ENCODE data around the gene CFAP90. TPM values are rescaled to one million over a fixed set of nuclear protein-coding genes. Genes with fewer than 3 reads are reported as not detected.

CFAP90 gene
- total and polyA plus RNA-seq, 4 experiments from 2014 or later = not detected

GRCh38 chr5:7876867-7877266 is 25.9 kb upstream of the CFAP90 start:
- Mint-ChIP-seq H3K9me3 (no peaks in the 10 kb centered on the region), H3K36me3 (peaks cover 53 to 67% of the 10 kb centered on the region in 2 donors), H3K4me3 (peak overlapping the region in 2 of 8 donors; percentile 1 to 66), H3K4me1 (peaks cover 54 to 79% (median 68%) of the 10 kb centered on the region in 4 donors), H3K27me3 (no peaks in the 10 kb centered on the region), H3K27ac (peak overlapping the region in 6 of 7 donors; percentile 7 to 59 (median 47))
- Histone ChIP-seq H3K27ac (ENCODE audit: low read depth, low read length) (peak overlapping the region; percentile 5), H3K27me3 (ENCODE audit: insufficient read depth, low read length) (no peaks in the 10 kb centered on the region), H3K4me1 (ENCODE audit: insufficient read depth, low read length) (peaks cover 60% of the 10 kb centered on the region), H3K4me3 (ENCODE audit: low read length in 2 of 2) (no peak overlapping the region), H3K36me3 (ENCODE audit: insufficient read depth, low read length) (peaks cover 51% of the 10 kb centered on the region), H3K9me3 (ENCODE audit: control insufficient read depth in 1 of 2, low read length in 2 of 2) (no peaks in the 10 kb centered on the region)
- ChIA-PET POLR2A (ENCODE audit: partially characterized antibody) (interaction anchor here (0.9 to 1.0 kb wide), 2 partner anchors 9 kb away, joined by 3 read pairs; no protein-coding TSS in a partner anchor), CTCF (ENCODE audit: partially characterized antibody) (interaction anchor here (0.9 to 6.4 kb wide), 5 partner anchors 10 to 631 kb away, joined by 3 to 58 read pairs (median 4); no protein-coding TSS in a partner anchor)
- intact Hi-C loops (cut with micrococcal nuclease) = no loop called here
- DNase-seq = no peak

GRCh38 chr5:7875151-7875550 is 24.2 kb upstream of the CFAP90 start:
- peaks cover 36% of the 10 kb centered on the region for H3K36me3 ChIP-seq (ENCODE audit: insufficient read depth, low read length)
- H3K27me3 ChIP-seq (ENCODE audit: insufficient read depth, low read length) = no peaks in the 10 kb centered on the region
- peaks cover 77% of the 10 kb centered on the region for H3K4me1 ChIP-seq (ENCODE audit: insufficient read depth, low read length)
- Mint-ChIP-seq H3K27ac (peak overlapping the region in 3 of 7 donors; percentile 9 to 90 (median 30)), H3K36me3 (peaks cover 39 to 58% of the 10 kb centered on the region in 2 donors), H3K4me1 (peaks cover 60 to 82% (median 73%) of the 10 kb centered on the region in 4 donors), H3K9me3 (no peaks in the 10 kb centered on the region), H3K27me3 (no peaks in the 10 kb centered on the region), H3K4me3 (no peak overlapping the region)
- no peak for DNase-seq
- intact Hi-C loops (cut with micrococcal nuclease) = no loop called here
- H3K9me3 ChIP-seq (ENCODE audit: control insufficient read depth in 1 of 2, low read length in 2 of 2) = no peaks in the 10 kb centered on the region
- no peak overlapping the region for H3K4me3 ChIP-seq (ENCODE audit: low read length in 2 of 2)
- ChIA-PET POLR2A (ENCODE audit: partially characterized antibody) (interaction anchor here (0.9 kb wide), 1 partner anchor 12 kb away, joined by 3 read pairs; no protein-coding TSS in a partner anchor), CTCF (ENCODE audit: partially characterized antibody) (interaction anchor here (3.4 to 6.4 kb wide), 3 partner anchors 12 to 23 kb away, joined by 12 to 58 read pairs (median 45); partner anchors contain the start of gene CFAP90)
- no peak overlapping the region for H3K27ac ChIP-seq (ENCODE audit: low read depth, low read length)

GRCh38 chr5:7874639-7875038 is 23.7 kb upstream of the CFAP90 start:
- Mint-ChIP-seq H3K27ac (peak overlapping the region in 2 of 7 donors; percentile 19 to 90), H3K27me3 (no peaks in the 10 kb centered on the region), H3K4me3 (no peak overlapping the region), H3K4me1 (peaks cover 63 to 87% (median 77%) of the 10 kb centered on the region in 4 donors), H3K9me3 (no peaks in the 10 kb centered on the region), H3K36me3 (peaks cover 39 to 57% of the 10 kb centered on the region in 2 donors)
- no peak overlapping the region for H3K27ac ChIP-seq (ENCODE audit: low read depth, low read length)
- no peaks in the 10 kb centered on the region for H3K27me3 ChIP-seq (ENCODE audit: insufficient read depth, low read length)
- ChIA-PET POLR2A (ENCODE audit: partially characterized antibody) (interaction anchor here (0.9 kb wide), 1 partner anchor 12 kb away, joined by 3 read pairs; no protein-coding TSS in a partner anchor), CTCF (ENCODE audit: partially characterized antibody) (interaction anchor here (3.4 to 6.4 kb wide), 3 partner anchors 12 to 23 kb away, joined by 12 to 58 read pairs (median 45); partner anchors contain the start of gene CFAP90)
- DNase-seq = no peak
- intact Hi-C loops (cut with micrococcal nuclease) = no loop called here
- no peak overlapping the region for H3K4me3 ChIP-seq (ENCODE audit: low read length in 2 of 2)
- peaks cover 31% of the 10 kb centered on the region for H3K36me3 ChIP-seq (ENCODE audit: insufficient read depth, low read length)
- peaks cover 82% of the 10 kb centered on the region for H3K4me1 ChIP-seq (ENCODE audit: insufficient read depth, low read length)
- H3K9me3 ChIP-seq (ENCODE audit: control insufficient read depth in 1 of 2, low read length in 2 of 2) = no peaks in the 10 kb centered on the region

GRCh38 chr5:7873216-7873615 is 22.3 kb upstream of the CFAP90 start:
- peaks cover 75% of the 10 kb centered on the region for H3K4me1 ChIP-seq (ENCODE audit: insufficient read depth, low read length)
- H3K4me1 Mint-ChIP-seq = peaks cover 59 to 88% (median 74%) of the 10 kb centered on the region in 4 donors
- peak overlapping the region; percentile 90 to 97 (median 93) for H3K27ac Mint-ChIP-seq
- H3K9me3 Mint-ChIP-seq = peaks cover 0 to 2% (median 0%) of the 10 kb centered on the region in 8 donors
- H3K36me3 Mint-ChIP-seq = peaks cover 35 to 53% of the 10 kb centered on the region in 2 donors
- H3K4me3 ChIP-seq (ENCODE audit: low read length in 2 of 2) = peak overlapping the region in 1 of 2 donors; percentile 58
- no peaks in the 10 kb centered on the region for H3K9me3 ChIP-seq (ENCODE audit: control insufficient read depth in 1 of 2, low read length in 2 of 2)
- peak; percentile 47 to 56 (median 53) for DNase-seq
- H3K27me3 Mint-ChIP-seq = no peaks in the 10 kb centered on the region
- no peaks in the 10 kb centered on the region for H3K27me3 ChIP-seq (ENCODE audit: insufficient read depth, low read length)
- peak overlapping the region; percentile 76 to 97 (median 83) for H3K4me3 Mint-ChIP-seq
- POLR2A ChIA-PET (ENCODE audit: partially characterized antibody) = interaction anchor here (0.7 to 2.9 kb wide), 4 partner anchors 14 to 1666 kb away, joined by 3 to 13 read pairs (median 6); no protein-coding TSS in a partner anchor
- peak overlapping the region; percentile 65 for H3K27ac ChIP-seq (ENCODE audit: low read depth, low read length)
- intact Hi-C loops (cut with micrococcal nuclease) = loop anchor here (1.0 kb wide), 1 partner anchor 14 kb away; no protein-coding TSS in a partner anchor
- CTCF ChIA-PET (ENCODE audit: partially characterized antibody) = interaction anchor here (1.2 to 6.4 kb wide), 4 partner anchors 11 to 21 kb away, joined by 3 to 58 read pairs (median 28); partner anchors contain the start of gene CFAP90
- H3K36me3 ChIP-seq (ENCODE audit: insufficient read depth, low read length) = peaks cover 24% of the 10 kb centered on the region

- intact Hi-C loops (cut with micrococcal nuclease) = loop anchor here (1.0 kb wide), 1 partner anchor 15 kb away; no protein-coding TSS in a partner anchor
- ChIA-PET POLR2A (ENCODE audit: partially characterized antibody) (interaction anchor here (0.7 to 2.9 kb wide), 4 partner anchors 14 to 1666 kb away, joined by 3 to 13 read pairs (median 6); no protein-coding TSS in a partner anchor), CTCF (ENCODE audit: partially characterized antibody) (interaction anchor here (1.2 to 6.4 kb wide), 5 partner anchors 11 to 24 kb away, joined by 3 to 58 read pairs (median 12); partner anchors contain the start of gene CFAP90)
These were observed 21.7 kb upstream of the CFAP90 start for GRCh38 chr5:7872517-7873130.

GRCh38 chr5:7871653-7872052 is 20.7 kb upstream of the CFAP90 start:
- intact Hi-C loops (cut with micrococcal nuclease) = no loop called here
- H3K27me3 Mint-ChIP-seq = no peaks in the 10 kb centered on the region
- CTCF ChIA-PET (ENCODE audit: partially characterized antibody) = interaction anchor here (1.2 to 6.4 kb wide), 3 partner anchors 14 to 25 kb away, joined by 3 to 58 read pairs (median 45); no protein-coding TSS in a partner anchor
- Histone ChIP-seq H3K9me3 (ENCODE audit: control insufficient read depth in 1 of 2, low read length in 2 of 2) (no peaks in the 10 kb centered on the region), H3K4me1 (ENCODE audit: insufficient read depth, low read length) (peaks cover 75% of the 10 kb centered on the region), H3K36me3 (ENCODE audit: insufficient read depth, low read length) (peaks cover 16% of the 10 kb centered on the region), H3K27ac (ENCODE audit: low read depth, low read length) (peak overlapping the region; percentile 65), H3K4me3 (ENCODE audit: low read length in 2 of 2) (no peak overlapping the region), H3K27me3 (ENCODE audit: insufficient read depth, low read length) (no peaks in the 10 kb centered on the region)
- DNase-seq = peak in 2 of 5 donors; percentile 13 to 14
- peak overlapping the region; percentile 84 to 97 (median 97) for H3K27ac Mint-ChIP-seq
- H3K36me3 Mint-ChIP-seq = peaks cover 19 to 49% of the 10 kb centered on the region in 2 donors
- peaks cover 57 to 87% (median 74%) of the 10 kb centered on the region in 4 donors for H3K4me1 Mint-ChIP-seq
- H3K4me3 Mint-ChIP-seq = peak overlapping the region; percentile 59 to 97 (median 96)
- H3K9me3 Mint-ChIP-seq = peaks cover 0 to 2% (median 0%) of the 10 kb centered on the region in 8 donors
- POLR2A ChIA-PET (ENCODE audit: partially characterized antibody) = interaction anchor here (2.0 to 2.9 kb wide), 2 partner anchors 14 to 15 kb away, joined by 10 to 13 read pairs; no protein-coding TSS in a partner anchor

More at GRCh38 chr5:7872517-7873130, 21.7 kb upstream of the CFAP90 start:
- Mint-ChIP-seq H3K36me3 (peaks cover 29 to 48% of the 10 kb centered on the region in 2 donors), H3K27me3 (no peaks in the 10 kb centered on the region), H3K9me3 (peaks cover 0 to 2% (median 0%) of the 10 kb centered on the region in 8 donors), H3K4me3 (peak overlapping the region; percentile 76 to 97 (median 83)), H3K27ac (peak overlapping the region; percentile 90 to 97 (median 93)), H3K4me1 (peaks cover 56 to 86% (median 73%) of the 10 kb centered on the region in 4 donors)
- DNase-seq = peak in 1 of 5 donors; percentile 9
- H3K4me3 ChIP-seq (ENCODE audit: low read length in 2 of 2) = peak overlapping the region in 1 of 2 donors; percentile 58
- no peaks in the 10 kb centered on the region for H3K9me3 ChIP-seq (ENCODE audit: control insufficient read depth in 1 of 2, low read length in 2 of 2)
- peaks cover 75% of the 10 kb centered on the region for H3K4me1 ChIP-seq (ENCODE audit: insufficient read depth, low read length)
- peak overlapping the region; percentile 65 for H3K27ac ChIP-seq (ENCODE audit: low read depth, low read length)
- H3K36me3 ChIP-seq (ENCODE audit: insufficient read depth, low read length) = peaks cover 18% of the 10 kb centered on the region
- H3K27me3 ChIP-seq (ENCODE audit: insufficient read depth, low read length) = no peaks in the 10 kb centered on the region
